ENCODE results near the gene FHOD3.

GRCh38 chr18:36368889-36369288, 71.4 kb downstream of the FHOD3 start:
- no peak for TF ChIP-seq EZH2 (IDR thresholded peaks at IDR 0.05; ENCODE audit: low read length, unreplicated experiment)
- no peak for TF ChIP-seq CTCF (conservative IDR thresholded peaks at IDR 0.05; ENCODE audit: low read depth, low read length)
- TF ChIP-seq EZH2phosphoT487 (IDR thresholded peaks at IDR 0.05; ENCODE audit: borderline replicate concordance, low read length): no peak
